SK-N-MC (cell line): ENCODE results near the gene CYB561D2.

ENCODE experiments used
- EZH2 ChIP-seq: fragments of 200-600 bp; sonication (generic); IDR thresholded peaks from one replicate; pipeline ENCODE4 v1.6.1; 2017; ENCODE audit warnings: antibody characterized with exemption
- POLR2AphosphoS5 ChIP-seq: IDR thresholded peaks from 2 replicates; pipeline ENCODE4 v1.6.1; 2012; ENCODE audit warnings: mild to moderate bottlenecking, low read depth, low read length, borderline replicate concordance

- TF ChIP-seq EZH2 (no peak), POLR2AphosphoS5 (no peak)
Observed at GRCh38 chr3:50357481-50357880, 6.8 kb downstream of the CYB561D2 start.
